ENCODE results near the gene STIMATE.

GRCh38 chr3:52859686-52860423, 37.5 kb downstream of the STIMATE start:
- TF ChIP-seq CTCF (IDR thresholded peaks at IDR 0.05; ENCODE audit: poor library complexity, severe bottlenecking) (no peak), REST (IDR thresholded peaks at IDR 0.05; ENCODE audit: borderline replicate concordance) (no peak), EP300 (conservative IDR thresholded peaks at IDR 0.05; ENCODE audit: poor library complexity, severe bottlenecking) (no peak), TAF1 (IDR thresholded peaks at IDR 0.05; ENCODE audit: low read depth) (no peak), EZH2 (IDR thresholded peaks at IDR 0.05; ENCODE audit: borderline replicate concordance, insufficient read depth, low read length, poor library complexity, severe bottlenecking) (no peak), POLR2AphosphoS5 (IDR thresholded peaks at IDR 0.05) (no peak)

Data from neural cell (in vitro differentiated cells).